HL-60/S4 treated with phorbol 12-myristate 13-acetate at 8.2 ng/mL for 4 days and 3 days (cell line): Measurements from ENCODE around the gene DPP10.
"Not testable (repeated sequence)": the region's sequence is repeated elsewhere in the genome, so short reads cannot be mapped to it uniquely, and the experiment has no call there.

Experiments used
- in situ Hi-C: fragments of 300-500 bp; cut with MboI; formaldehyde crosslinking; loops from 2 replicates; pipeline ENCODE4 v1.15.0; 2022; ENCODE audit warnings: low sequenced_read_pairs

DPP10 gene

GRCh38 chr2:114499101-114499500 is 56.7 kb downstream of the DPP10 start:
- in situ Hi-C loops: no loop called here

GRCh38 chr2:114507744-114508143 is 65.3 kb downstream of the DPP10 start:
- in situ Hi-C loops: no loop called here

GRCh38 chr2:114515882-114516281 is 73.4 kb downstream of the DPP10 start:
- in situ Hi-C loops: no loop called here

GRCh38 chr2:114517580-114517979 is 75.1 kb downstream of the DPP10 start:
- in situ Hi-C loops: no loop called here

GRCh38 chr2:114518738-114519137 is 76.3 kb downstream of the DPP10 start:
- in situ Hi-C loops: no loop called here

GRCh38 chr2:114522612-114523011 is 80.2 kb downstream of the DPP10 start:
- in situ Hi-C loops: not testable (repeated sequence)

- in situ Hi-C loops: no loop called here
Observed at GRCh38 chr2:114525955-114526354, 83.5 kb downstream of the DPP10 start.

GRCh38 chr2:114526841-114527240 is 84.4 kb downstream of the DPP10 start:
- in situ Hi-C loops: no loop called here

GRCh38 chr2:114527330-114527983 is 85.0 kb downstream of the DPP10 start:
- in situ Hi-C loops: no loop called here

GRCh38 chr2:114534116-114535084 is 92.0 kb downstream of the DPP10 start:
- in situ Hi-C loops: no loop called here

- in situ Hi-C loops: no loop called here
Observed at GRCh38 chr2:114537777-114538176, 95.3 kb downstream of the DPP10 start.

GRCh38 chr2:114542695-114543094 is 100.3 kb downstream of the DPP10 start:
- in situ Hi-C loops: no loop called here

- in situ Hi-C loops: no loop called here
Observed at GRCh38 chr2:114543236-114543766, 100.9 kb downstream of the DPP10 start.

- in situ Hi-C loops: no loop called here
Observed at GRCh38 chr2:114545052-114545451, 102.6 kb downstream of the DPP10 start.

GRCh38 chr2:114546531-114546930 is 104.1 kb downstream of the DPP10 start:
- in situ Hi-C loops: no loop called here

GRCh38 chr2:114548151-114548550 is 105.7 kb downstream of the DPP10 start:
- in situ Hi-C loops: no loop called here

- in situ Hi-C loops: no loop called here
Observed at GRCh38 chr2:114550364-114550763, 107.9 kb downstream of the DPP10 start.

- in situ Hi-C loops: no loop called here
Observed at GRCh38 chr2:114550895-114551793, 108.7 kb downstream of the DPP10 start.

- in situ Hi-C loops: no loop called here
Observed at GRCh38 chr2:114553027-114553426, 110.6 kb downstream of the DPP10 start.

GRCh38 chr2:114569166-114569565 is 126.7 kb downstream of the DPP10 start:
- in situ Hi-C loops: no loop called here

GRCh38 chr2:114577657-114578056 is 135.2 kb downstream of the DPP10 start:
- in situ Hi-C loops: no loop called here
